ENCODE measurements around the gene PFKM.
"Not testable (repeated sequence)": the region's sequence is repeated elsewhere in the genome, so short reads cannot be mapped to it uniquely, and the experiment has no call there.

DNA sequence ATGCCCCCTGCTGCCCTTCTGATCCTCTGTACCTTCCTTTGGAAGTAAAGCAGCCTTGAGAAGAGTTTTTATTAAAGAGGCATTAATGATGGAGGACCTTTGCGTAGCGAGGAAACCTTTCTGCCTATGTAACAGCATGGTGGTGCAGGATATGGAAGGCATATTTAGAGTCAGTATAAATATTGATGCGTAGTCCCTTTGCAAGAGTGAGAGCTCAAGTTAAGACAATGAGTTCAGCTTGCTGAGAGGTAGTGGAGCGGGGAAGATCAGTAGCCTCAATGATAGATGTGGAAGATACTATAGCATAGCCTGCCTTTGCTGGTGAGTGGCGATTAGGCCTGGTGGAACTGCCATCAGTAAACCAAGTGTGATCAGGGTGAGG, 7.9 kb upstream of the PFKM start:
- TF ChIP-seq, protein P1, sequence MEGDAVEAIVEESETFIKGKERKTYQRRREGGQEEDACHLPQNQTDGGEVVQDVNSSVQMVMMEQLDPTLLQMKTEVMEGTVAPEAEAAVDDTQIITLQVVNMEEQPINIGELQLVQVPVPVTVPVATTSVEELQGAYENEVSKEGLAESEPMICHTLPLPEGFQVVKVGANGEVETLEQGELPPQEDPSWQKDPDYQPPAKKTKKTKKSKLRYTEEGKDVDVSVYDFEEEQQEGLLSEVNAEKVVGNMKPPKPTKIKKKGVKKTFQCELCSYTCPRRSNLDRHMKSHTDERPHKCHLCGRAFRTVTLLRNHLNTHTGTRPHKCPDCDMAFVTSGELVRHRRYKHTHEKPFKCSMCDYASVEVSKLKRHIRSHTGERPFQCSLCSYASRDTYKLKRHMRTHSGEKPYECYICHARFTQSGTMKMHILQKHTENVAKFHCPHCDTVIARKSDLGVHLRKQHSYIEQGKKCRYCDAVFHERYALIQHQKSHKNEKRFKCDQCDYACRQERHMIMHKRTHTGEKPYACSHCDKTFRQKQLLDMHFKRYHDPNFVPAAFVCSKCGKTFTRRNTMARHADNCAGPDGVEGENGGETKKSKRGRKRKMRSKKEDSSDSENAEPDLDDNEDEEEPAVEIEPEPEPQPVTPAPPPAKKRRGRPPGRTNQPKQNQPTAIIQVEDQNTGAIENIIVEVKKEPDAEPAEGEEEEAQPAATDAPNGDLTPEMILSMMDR (IDR thresholded peaks at IDR 0.05): not testable (repeated sequence)
- TF ChIP-seq POLR2A (IDR thresholded peaks at IDR 0.05): not testable (repeated sequence)
